ENCODE results near the gene BMP15. TPM values are rescaled to one million over a fixed set of nuclear protein-coding genes. Genes with fewer than 3 reads are reported as not detected.

BMP15 gene
- total and polyA plus RNA-seq, 2 of the 13 experiments (the other 11 are each of a cell fraction or from before 2014, with no cell fraction given), result not detected

DNA sequence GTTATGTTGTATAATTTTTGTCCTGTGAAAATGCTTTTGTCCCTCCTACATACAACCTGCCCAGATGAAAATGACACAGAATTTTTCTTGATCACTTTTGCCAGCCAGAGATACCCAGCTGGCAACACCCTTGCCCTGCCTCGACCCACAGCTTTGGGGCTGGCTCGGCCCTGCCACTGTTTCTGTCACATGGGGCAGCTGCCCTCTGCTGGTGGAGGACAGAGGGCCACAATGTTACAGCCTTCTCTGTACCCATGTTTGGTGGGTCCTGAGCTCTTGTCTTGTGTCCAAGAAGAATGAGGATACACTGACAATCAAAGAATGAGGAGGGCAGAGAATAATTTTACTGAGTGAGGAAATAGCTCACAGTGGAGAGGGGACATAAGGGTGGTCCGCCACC lies 31.1 kb downstream of the BMP15 start:
- H2AFZ ChIP-seq (ENCODE audit: low read length), result no peak overlapping the region
- CTCF ChIA-PET (ENCODE audit: low intra/inter-chr PET ratio, low total read pairs), result interaction anchor here (0.9 to 1.5 kb wide), 2 partner anchors 194 to 248 kb away, joined by 3 to 5 read pairs; no protein-coding TSS in a partner anchor
- no peaks in the 10 kb centered on the region for H3K9me3 ChIP-seq (ENCODE audit: low read length)
- intact Hi-C loops (cut with micrococcal nuclease; ENCODE audit: unreplicated experiment) (no loop called here), in situ Hi-C loops (cut with HindIII; ENCODE audit: extremely low pct_ligation_motif_present, low pct_unique_long_range_greater_than_20kb) (no loop called here)
- WGBS (ENCODE audit: low lambda C conversion rate), result 7% methylated on average over 3 of the region's 3 CpGs
- no peak overlapping the region for H3K27ac ChIP-seq (ENCODE audit: extremely low read length, insufficient read depth, low read length)
- H3K27me3 ChIP-seq (ENCODE audit: control insufficient read depth in 1 of 2, insufficient read depth in 2 of 2, low read length in 2 of 2), result no peaks in the 10 kb centered on the region
- no peak overlapping the region for H3K9ac ChIP-seq (ENCODE audit: insufficient read depth, low read depth, low read length)
- no peaks in the 10 kb centered on the region for H3K36me3 ChIP-seq (replicated peaks in 1 of 2; ENCODE audit: control insufficient read depth in 1 of 2, insufficient read depth in 2 of 2, low read length in 2 of 2)
- H3K4me3 ChIP-seq (replicated peaks in 1 of 3; ENCODE audit: insufficient read depth in 1 of 3, low read depth in 2 of 3, low read length in 3 of 3), result no peak overlapping the region
- no peak for FAIRE-seq
- H3K79me2 ChIP-seq (ENCODE audit: insufficient read depth, low read length), result no peaks in the 10 kb centered on the region
- POLR2A ChIA-PET, result no interaction called here
- H3K4me2 ChIP-seq (ENCODE audit: low read depth, low read length), result no peak overlapping the region
- ATAC-seq, result peak; percentile 70
- BruUV-seq (replicated peaks), result no TSS peak
- no peak for TF ChIP-seq ZNF33A (CRISPR knock-in tag; IDR thresholded peaks at IDR 0.05; ENCODE audit: borderline replicate concordance)
- TF ChIP-seq, protein P1, sequence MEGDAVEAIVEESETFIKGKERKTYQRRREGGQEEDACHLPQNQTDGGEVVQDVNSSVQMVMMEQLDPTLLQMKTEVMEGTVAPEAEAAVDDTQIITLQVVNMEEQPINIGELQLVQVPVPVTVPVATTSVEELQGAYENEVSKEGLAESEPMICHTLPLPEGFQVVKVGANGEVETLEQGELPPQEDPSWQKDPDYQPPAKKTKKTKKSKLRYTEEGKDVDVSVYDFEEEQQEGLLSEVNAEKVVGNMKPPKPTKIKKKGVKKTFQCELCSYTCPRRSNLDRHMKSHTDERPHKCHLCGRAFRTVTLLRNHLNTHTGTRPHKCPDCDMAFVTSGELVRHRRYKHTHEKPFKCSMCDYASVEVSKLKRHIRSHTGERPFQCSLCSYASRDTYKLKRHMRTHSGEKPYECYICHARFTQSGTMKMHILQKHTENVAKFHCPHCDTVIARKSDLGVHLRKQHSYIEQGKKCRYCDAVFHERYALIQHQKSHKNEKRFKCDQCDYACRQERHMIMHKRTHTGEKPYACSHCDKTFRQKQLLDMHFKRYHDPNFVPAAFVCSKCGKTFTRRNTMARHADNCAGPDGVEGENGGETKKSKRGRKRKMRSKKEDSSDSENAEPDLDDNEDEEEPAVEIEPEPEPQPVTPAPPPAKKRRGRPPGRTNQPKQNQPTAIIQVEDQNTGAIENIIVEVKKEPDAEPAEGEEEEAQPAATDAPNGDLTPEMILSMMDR (CRISPR knock-in tag; IDR thresholded peaks at IDR 0.05), result peak; percentile 53
- no peaks in the 10 kb centered on the region for H4K20me1 ChIP-seq (ENCODE audit: insufficient read depth, low read length)
- no peak for DNase-seq (ENCODE audit: low spot score)
- no peaks in the 10 kb centered on the region for H3K4me1 ChIP-seq (ENCODE audit: insufficient read depth, low read length)

DNA sequence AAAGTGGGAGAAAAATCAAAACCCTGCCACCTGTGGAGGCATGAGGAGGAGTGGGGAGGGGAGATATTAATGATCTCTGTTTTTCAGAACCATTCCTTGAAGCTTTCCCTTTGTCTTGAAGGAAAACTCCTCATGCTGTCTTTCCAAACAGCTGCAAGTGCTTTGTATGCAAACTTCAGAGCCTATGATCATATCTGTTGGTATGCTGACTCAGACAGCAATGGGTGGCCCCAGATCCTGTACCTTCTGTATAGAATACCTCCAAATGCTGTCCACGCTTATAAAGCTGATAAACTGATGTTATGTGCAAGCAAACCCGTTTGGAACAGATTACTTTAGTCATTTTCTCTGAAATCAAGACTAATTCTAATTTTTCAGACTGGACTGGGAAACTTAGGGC lies 31.9 kb downstream of the BMP15 start:
- CTCF ChIA-PET (ENCODE audit: low intra/inter-chr PET ratio, low total read pairs), result interaction anchor here (0.9 to 1.5 kb wide), 2 partner anchors 195 to 249 kb away, joined by 3 to 5 read pairs; no protein-coding TSS in a partner anchor
- POLR2A ChIA-PET, result no interaction called here
- intact Hi-C loops (cut with micrococcal nuclease; ENCODE audit: unreplicated experiment) (no loop called here), in situ Hi-C loops (cut with HindIII; ENCODE audit: extremely low pct_ligation_motif_present, low pct_unique_long_range_greater_than_20kb) (no loop called here)
- WGBS (ENCODE audit: low lambda C conversion rate), result no CpG with 5 or more reads among the region's 2 CpGs
- Histone ChIP-seq H4K20me1 (ENCODE audit: insufficient read depth, low read length) (no peaks in the 10 kb centered on the region), H3K27me3 (ENCODE audit: control insufficient read depth in 1 of 2, insufficient read depth in 2 of 2, low read length in 2 of 2) (no peaks in the 10 kb centered on the region), H3K9me3 (ENCODE audit: low read length) (no peaks in the 10 kb centered on the region), H3K4me1 (ENCODE audit: insufficient read depth, low read length) (no peaks in the 10 kb centered on the region), H3K79me2 (ENCODE audit: insufficient read depth, low read length) (no peaks in the 10 kb centered on the region), H2AFZ (ENCODE audit: low read length) (no peak overlapping the region), H3K9ac (ENCODE audit: insufficient read depth, low read depth, low read length) (no peak overlapping the region), H3K4me2 (ENCODE audit: low read depth, low read length) (no peak overlapping the region), H3K4me3 (replicated peaks in 1 of 3; ENCODE audit: insufficient read depth in 1 of 3, low read depth in 2 of 3, low read length in 3 of 3) (no peak overlapping the region), H3K27ac (ENCODE audit: extremely low read length, insufficient read depth, low read length) (no peak overlapping the region), H3K36me3 (replicated peaks in 1 of 2; ENCODE audit: control insufficient read depth in 1 of 2, insufficient read depth in 2 of 2, low read length in 2 of 2) (no peaks in the 10 kb centered on the region)
- FAIRE-seq (no peak), ATAC-seq (no peak), DNase-seq (ENCODE audit: low spot score) (no peak)
- TF ChIP-seq MXI1 (IDR thresholded peaks at IDR 0.05; ENCODE audit: borderline replicate concordance, low read depth, low read length) (no peak), FOXK2 (IDR thresholded peaks at IDR 0.05) (no peak)
- BruUV-seq (replicated peaks), result no TSS peak
